Stimulated activated CD8-positive, alpha-beta memory T cell treated with anti-CD3 and anti-CD28 coated beads, Interleukin-15, amount 100 ng/mL, for 1 hour (primary cell): ENCODE measurements around the gene BMP8A.
"Not testable (repeated sequence)": the region's sequence is repeated elsewhere in the genome, so short reads cannot be mapped to it uniquely, and the experiment has no call there.

Experiments
- DNase-seq: peaks from one replicate; pipeline ENCODE4 v3.0.0-alpha.2; 2020; ENCODE audit warnings: low read depth

BMP8A gene

GRCh38 chr1:39507230-39507928 lies 15.9 kb downstream of the BMP8A start:
- no peak for DNase-seq

- no peak for DNase-seq
These were observed 16.8 kb downstream of the BMP8A start for GRCh38 chr1:39508266-39508665.

- no peak for DNase-seq
These were observed 17.4 kb downstream of the BMP8A start for GRCh38 chr1:39508857-39509305.

- no peak for DNase-seq
These were observed 18.0 kb downstream of the BMP8A start for GRCh38 chr1:39509360-39510009.

- DNase-seq, result not testable (repeated sequence)
These were observed 19.2 kb downstream of the BMP8A start for GRCh38 chr1:39510570-39511186.

GRCh38 chr1:39511477-39511876 lies 20.0 kb downstream of the BMP8A start:
- DNase-seq, result not testable (repeated sequence)

- not testable (repeated sequence) for DNase-seq
These were observed 20.9 kb downstream of the BMP8A start for GRCh38 chr1:39512234-39512847.

GRCh38 chr1:39514710-39515124 lies 23.3 kb downstream of the BMP8A start:
- DNase-seq, result not testable (repeated sequence)

- not testable (repeated sequence) for DNase-seq
These were observed 24.0 kb downstream of the BMP8A start for GRCh38 chr1:39515131-39516086.

GRCh38 chr1:39516841-39517240 lies 25.4 kb downstream of the BMP8A start:
- not testable (repeated sequence) for DNase-seq

GRCh38 chr1:39517936-39518335 lies 26.5 kb downstream of the BMP8A start:
- not testable (repeated sequence) for DNase-seq

GRCh38 chr1:39519376-39519775 lies 27.9 kb downstream of the BMP8A start:
- not testable (repeated sequence) for DNase-seq

- DNase-seq, result not testable (repeated sequence)
These were observed 30.8 kb downstream of the BMP8A start for GRCh38 chr1:39522221-39522620.

- DNase-seq, result no peak
These were observed 31.5 kb downstream of the BMP8A start for GRCh38 chr1:39522661-39523567.

GRCh38 chr1:39524171-39524570 lies 32.7 kb downstream of the BMP8A start:
- DNase-seq, result no peak

GRCh38 chr1:39524591-39525365 lies 33.3 kb downstream of the BMP8A start:
- DNase-seq, result no peak

- DNase-seq, result no peak
These were observed 34.1 kb downstream of the BMP8A start for GRCh38 chr1:39525366-39526165.

- no peak for DNase-seq
These were observed 35.2 kb downstream of the BMP8A start for GRCh38 chr1:39526466-39527189.
